ENCODE results near the gene ATP5PF.
"Not testable (repeated sequence)": the region's sequence is repeated elsewhere in the genome, so short reads cannot be mapped to it uniquely, and the experiment has no call there.

The ATP5PF gene, protein sequence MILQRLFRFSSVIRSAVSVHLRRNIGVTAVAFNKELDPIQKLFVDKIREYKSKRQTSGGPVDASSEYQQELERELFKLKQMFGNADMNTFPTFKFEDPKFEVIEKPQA

GRCh38 chr21:25734904-25735645 is at the start of gene ATP5PF, which contains the start of gene GABPA:
Gene ATP5PF, minus strand, starts transcription at chr21:25734904. Its CDS starts 5,110 bp downstream, at chr21:25729794.
Gene GABPA, plus strand, starts transcription at chr21:25734972. Its CDS starts 6,627 bp downstream, at chr21:25741599.
- peak within 1 kb of the TSS; percentile 98 for H3K27ac ChIP-seq
- no peak for TF ChIP-seq ZFX (IDR thresholded peaks at IDR 0.05; ENCODE audit: borderline replicate concordance)
- no peak for TF ChIP-seq CTCF (IDR thresholded peaks at IDR 0.05)

DNA sequence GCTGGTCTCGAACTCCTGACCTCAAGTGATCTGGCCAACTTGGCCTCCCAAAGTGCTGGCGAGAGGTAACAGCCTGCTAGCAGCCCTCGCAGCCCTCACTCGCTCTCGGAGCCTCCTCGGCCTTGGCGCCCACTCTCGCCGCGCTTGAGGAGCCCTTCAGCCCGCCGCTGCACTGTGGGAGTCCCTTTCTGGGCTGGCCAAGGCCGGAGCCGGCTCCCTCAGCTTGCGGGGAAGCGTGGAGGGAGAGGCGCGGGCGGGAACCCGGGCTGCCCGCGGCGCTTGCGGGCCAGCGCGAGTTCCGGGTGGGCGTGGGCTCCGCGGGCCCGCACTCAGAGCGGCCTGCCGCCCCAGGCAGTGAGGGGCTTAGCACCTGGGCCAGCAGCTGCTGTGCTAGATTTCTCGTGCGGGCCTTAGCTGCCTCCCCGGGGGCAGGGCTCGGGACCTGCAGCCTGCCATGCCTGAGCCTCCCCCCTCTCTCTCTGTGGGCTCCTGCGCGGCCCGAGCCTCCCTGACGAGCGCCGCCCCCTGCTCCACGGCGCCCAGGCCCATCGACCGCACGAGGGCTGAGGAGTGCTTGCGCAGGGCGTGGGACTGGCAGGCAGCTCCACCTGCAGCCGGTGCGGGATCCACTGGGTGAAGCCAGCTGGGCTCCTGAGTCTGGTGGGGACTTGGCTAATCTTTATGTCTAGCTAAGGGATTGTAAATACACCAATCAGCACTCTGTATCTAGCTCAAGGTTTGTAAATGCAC is 43.6 kb upstream of the ATP5PF start:
- H3K27ac ChIP-seq = not testable (repeated sequence)

- no peak overlapping the region for H3K27ac ChIP-seq
- TF ChIP-seq CTCF (IDR thresholded peaks at IDR 0.05) (no peak), ZFX (IDR thresholded peaks at IDR 0.05; ENCODE audit: borderline replicate concordance) (no peak)
Measured at GRCh38 chr21:25776440-25776839, 41.7 kb upstream of the ATP5PF start.

DNA sequence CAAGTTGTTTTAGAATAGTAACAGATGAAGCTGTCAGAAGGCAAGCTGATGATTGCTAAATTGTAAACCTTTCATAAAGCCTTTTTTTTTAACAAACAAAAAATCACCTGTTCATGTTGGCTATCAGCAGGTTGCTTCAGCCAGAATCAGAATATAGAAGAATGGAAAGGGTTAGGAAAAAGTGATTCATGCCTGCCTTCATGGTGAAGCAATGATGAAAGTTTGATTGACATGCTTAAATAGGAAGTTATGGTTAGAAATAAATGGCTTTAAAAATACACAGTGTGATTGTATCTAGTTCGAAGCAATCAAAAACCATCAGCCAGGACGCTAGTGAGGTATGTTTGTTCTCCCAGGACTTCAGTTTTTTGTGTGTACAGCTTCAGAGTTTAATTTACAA is 38.0 kb upstream of the ATP5PF start:
- no peak overlapping the region for H3K27ac ChIP-seq
- TF ChIP-seq ZFX (IDR thresholded peaks at IDR 0.05; ENCODE audit: borderline replicate concordance) (no peak), CTCF (IDR thresholded peaks at IDR 0.05) (no peak)

DNA sequence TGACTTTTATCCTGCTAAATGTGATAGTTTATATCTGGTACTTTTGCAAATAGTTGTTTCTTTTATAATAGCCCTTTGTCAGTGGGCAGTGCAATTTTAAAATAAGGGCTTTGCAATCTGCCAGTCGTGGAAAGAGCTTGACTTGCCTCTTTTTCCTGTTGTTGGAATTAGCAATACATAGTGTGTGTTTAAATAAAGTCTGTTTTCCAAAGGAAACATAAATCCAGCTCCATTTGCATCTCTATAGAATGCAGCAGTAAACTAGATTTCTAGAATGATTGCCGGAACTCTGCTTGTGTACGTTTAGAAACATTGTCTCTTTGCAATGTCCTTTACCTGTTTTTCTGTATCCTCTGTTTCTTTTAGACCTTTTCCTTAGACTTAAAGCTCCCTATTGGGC is 33.2 kb upstream of the ATP5PF start:
- no peak for TF ChIP-seq ZFX (IDR thresholded peaks at IDR 0.05; ENCODE audit: borderline replicate concordance)
- TF ChIP-seq CTCF (IDR thresholded peaks at IDR 0.05) = no peak
- no peak overlapping the region for H3K27ac ChIP-seq

- H3K27ac ChIP-seq = no peak overlapping the region
- TF ChIP-seq CTCF (IDR thresholded peaks at IDR 0.05) = no peak
- no peak for TF ChIP-seq ZFX (IDR thresholded peaks at IDR 0.05; ENCODE audit: borderline replicate concordance)
Measured at GRCh38 chr21:25764065-25764464, 29.4 kb upstream of the ATP5PF start.

DNA sequence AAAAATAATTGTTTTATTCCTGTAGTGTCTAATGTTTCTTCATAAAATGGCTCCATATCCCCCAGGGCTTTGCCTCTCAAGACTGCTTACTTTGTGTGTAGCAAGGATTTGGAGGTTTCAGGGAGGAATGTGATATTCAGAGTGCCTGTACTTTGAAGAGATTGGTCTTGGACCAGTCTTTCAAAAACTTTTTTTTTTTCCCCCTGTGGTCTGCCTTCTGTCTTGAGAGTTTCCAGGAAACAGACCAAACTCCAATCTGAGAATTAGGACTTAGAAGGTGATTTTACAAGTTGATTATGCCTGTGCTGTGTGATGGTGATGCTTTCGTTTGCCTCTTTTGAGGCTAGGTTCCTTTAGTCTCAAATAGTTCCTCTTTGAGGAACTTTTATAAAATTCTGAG is 26.0 kb upstream of the ATP5PF start:
- TF ChIP-seq ZFX (IDR thresholded peaks at IDR 0.05; ENCODE audit: borderline replicate concordance) (no peak), CTCF (IDR thresholded peaks at IDR 0.05) (no peak)
- no peak overlapping the region for H3K27ac ChIP-seq
